Neural progenitor cell (in vitro differentiated cells): ENCODE measurements around the gene MTR. TPM values are rescaled to one million over a fixed set of nuclear protein-coding genes. Genes with fewer than 3 reads are reported as not detected.
A peak's percentile ranks its signal among the peaks of the same experiment; 100 is the strongest.

ENCODE experiments used
- DNase-seq: peaks from one replicate; pipeline ENCODE4 v3.0.0-alpha.2; 2016; ENCODE audit warnings: low spot score
- H2AFZ ChIP-seq: fragments of 200-600 bp; sonication (generic); replicated peaks from 2 replicates; pipeline ENCODE4 v1.6.1; 2016; ENCODE audit warnings: antibody characterized with exemption
- H3F3A ChIP-seq: fragments of 200-600 bp; sonication (generic); 2 replicates; pipeline ENCODE4 v1.6.1; 2016; ENCODE audit warnings: antibody characterized with exemption, low read depth
- H3K27ac ChIP-seq: fragments of 200-600 bp; sonication (generic); 2 replicates; pipeline ENCODE4 v1.5.1; 2016; ENCODE audit warnings: mild to moderate bottlenecking
- H3K27me3 ChIP-seq: fragments of 200-600 bp; sonication (generic); 2 replicates; pipeline ENCODE4 v1.6.1; 2016; ENCODE audit warnings: mild to moderate bottlenecking, moderate library complexity
- H3K36me3 ChIP-seq: fragments of 200-600 bp; sonication (generic); 2 replicates; pipeline ENCODE4 v1.5.1; 2016
- H3K4me1 ChIP-seq: fragments of 200-600 bp; sonication (generic); 2 replicates; pipeline ENCODE4 v1.6.1; 2016; ENCODE audit warnings: mixed run types
- H3K4me2 ChIP-seq: fragments of 200-600 bp; sonication (generic); 2 replicates; pipeline ENCODE4 v1.6.1; 2016
- H3K4me3 ChIP-seq: fragments of 200-600 bp; sonication (generic); 2 replicates; pipeline ENCODE4 v1.5.1; 2016
- H3K79me2 ChIP-seq: fragments of 200-600 bp; sonication (generic); 2 replicates; pipeline ENCODE4 v1.6.1; 2016; ENCODE audit warnings: low read depth
- H3K9ac ChIP-seq: fragments of 200-600 bp; sonication (generic); 2 replicates; pipeline ENCODE4 v1.6.1; 2016
- H3K9me3 ChIP-seq: fragments of 200-600 bp; sonication (generic); 2 replicates; pipeline ENCODE4 v1.5.1; 2016; ENCODE audit warnings: low read depth
- H4K20me1 ChIP-seq: fragments of 200-600 bp; sonication (generic); 2 replicates; pipeline ENCODE4 v1.6.1; 2016; ENCODE audit warnings: low read depth
- H3K27ac Mint-ChIP-seq: 3 replicates; pipeline ENCODE4 v1.8.0; 2021; ENCODE audit warnings: mixed read lengths
- H3K27me3 Mint-ChIP-seq: 2 replicates; pipeline ENCODE4 v1.8.0; 2022; ENCODE audit warnings: low read depth, mild to moderate bottlenecking, inconsistent platforms, moderate library complexity, mixed read lengths; ENCODE audit not compliant: insufficient read depth
- H3K36me3 Mint-ChIP-seq: 3 replicates; pipeline ENCODE4 v1.8.0; 2021; ENCODE audit warnings: mixed read lengths
- H3K4me1 Mint-ChIP-seq: 3 replicates; pipeline ENCODE4 v1.8.0; 2021; ENCODE audit warnings: mixed read lengths
- H3K4me3 Mint-ChIP-seq: 3 replicates; pipeline ENCODE4 v1.8.0; 2021; ENCODE audit warnings: mild to moderate bottlenecking, moderate library complexity, mixed read lengths
- H3K9me3 Mint-ChIP-seq: 3 replicates; pipeline ENCODE4 v1.8.0; 2020; ENCODE audit warnings: mixed read lengths
- EZH2 ChIP-seq: fragments of 200-600 bp; sonication (generic); IDR thresholded peaks from 2 replicates; pipeline ENCODE4 v1.6.1; 2017; ENCODE audit warnings: antibody characterized with exemption, mild to moderate bottlenecking, moderate library complexity
- EZH2phosphoT487 ChIP-seq: fragments of 200-600 bp; sonication (generic); IDR thresholded peaks from 2 replicates; pipeline ENCODE4 v1.6.1; 2017; ENCODE audit warnings: antibody characterized with exemption
- total RNA-seq: library from RNA; depleted of rRNA; stranded (reverse); fragments of >200 nt; gene quantifications from 2 replicates; pipeline ENCODE4 v1.2.3, GENCODE V29; 2015; ENCODE audit warnings: low replicate concordance
- TF ChIP-seq, protein P1 (sequence below): fragments of 200-600 bp; sonication (generic); IDR thresholded peaks from 2 replicates; pipeline ENCODE4 v1.5.1; 2017; ENCODE audit warnings: antibody characterized with exemption, mild to moderate bottlenecking

MTR gene
- total RNA-seq, 1 donor from 2014 or later: 27.3 TPM

DNA sequence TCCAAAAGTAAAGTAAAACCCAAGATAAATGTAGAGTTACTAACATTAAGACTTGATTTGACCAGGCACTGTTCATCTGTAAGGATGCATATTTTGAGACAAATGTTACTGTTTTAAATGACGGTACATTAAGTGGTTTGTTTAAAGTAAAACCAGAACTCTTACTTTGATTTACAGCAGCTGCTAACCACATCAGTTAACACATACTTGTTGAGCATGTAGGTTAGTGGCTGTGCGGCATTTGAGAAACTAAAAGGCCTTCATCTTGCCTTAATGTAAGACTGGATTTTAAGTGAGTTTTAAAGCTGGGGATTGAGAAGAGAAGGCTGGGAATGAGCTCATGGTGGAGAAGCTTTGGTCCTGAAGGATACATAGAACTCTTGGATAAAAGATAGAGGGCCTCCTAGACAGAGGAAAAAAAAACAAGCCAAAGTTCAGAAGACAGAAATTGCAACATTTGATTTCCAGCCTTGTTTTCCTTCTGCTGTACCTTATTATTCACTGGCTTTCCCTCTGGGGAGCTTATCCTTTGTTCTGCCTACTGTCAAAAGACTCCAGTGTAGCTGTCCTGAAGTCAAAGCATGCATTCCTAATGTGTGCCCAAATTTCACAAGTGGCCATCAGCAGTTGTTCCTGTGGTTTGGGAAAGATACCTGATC lies 66.6 kb downstream of the MTR start:
- Histone ChIP-seq H3F3A (no peaks in the 10 kb centered on the region), H3K36me3 (no peaks in the 10 kb centered on the region), H3K4me1 (peaks cover 6% of the 10 kb centered on the region), H4K20me1 (no peaks in the 10 kb centered on the region), H3K27ac (peak overlapping the region; percentile 6), H3K9me3 (no peaks in the 10 kb centered on the region), H3K9ac (no peak overlapping the region), H3K79me2 (no peaks in the 10 kb centered on the region), H3K27me3 (no peaks in the 10 kb centered on the region), H3K4me2 (no peak overlapping the region), H3K4me3 (no peak overlapping the region), H2AFZ (no peak overlapping the region)
- Mint-ChIP-seq H3K4me1 (no peaks in the 10 kb centered on the region), H3K4me3 (no peak overlapping the region), H3K27me3 (peaks cover 5% of the 10 kb centered on the region), H3K9me3 (no peaks in the 10 kb centered on the region), H3K36me3 (peaks cover 50% of the 10 kb centered on the region), H3K27ac (no peak overlapping the region)
- TF ChIP-seq EZH2phosphoT487 (no peak), EZH2 (no peak)
- TF ChIP-seq, protein P1, sequence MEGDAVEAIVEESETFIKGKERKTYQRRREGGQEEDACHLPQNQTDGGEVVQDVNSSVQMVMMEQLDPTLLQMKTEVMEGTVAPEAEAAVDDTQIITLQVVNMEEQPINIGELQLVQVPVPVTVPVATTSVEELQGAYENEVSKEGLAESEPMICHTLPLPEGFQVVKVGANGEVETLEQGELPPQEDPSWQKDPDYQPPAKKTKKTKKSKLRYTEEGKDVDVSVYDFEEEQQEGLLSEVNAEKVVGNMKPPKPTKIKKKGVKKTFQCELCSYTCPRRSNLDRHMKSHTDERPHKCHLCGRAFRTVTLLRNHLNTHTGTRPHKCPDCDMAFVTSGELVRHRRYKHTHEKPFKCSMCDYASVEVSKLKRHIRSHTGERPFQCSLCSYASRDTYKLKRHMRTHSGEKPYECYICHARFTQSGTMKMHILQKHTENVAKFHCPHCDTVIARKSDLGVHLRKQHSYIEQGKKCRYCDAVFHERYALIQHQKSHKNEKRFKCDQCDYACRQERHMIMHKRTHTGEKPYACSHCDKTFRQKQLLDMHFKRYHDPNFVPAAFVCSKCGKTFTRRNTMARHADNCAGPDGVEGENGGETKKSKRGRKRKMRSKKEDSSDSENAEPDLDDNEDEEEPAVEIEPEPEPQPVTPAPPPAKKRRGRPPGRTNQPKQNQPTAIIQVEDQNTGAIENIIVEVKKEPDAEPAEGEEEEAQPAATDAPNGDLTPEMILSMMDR: no peak
- DNase-seq: peak; percentile 36

DNA sequence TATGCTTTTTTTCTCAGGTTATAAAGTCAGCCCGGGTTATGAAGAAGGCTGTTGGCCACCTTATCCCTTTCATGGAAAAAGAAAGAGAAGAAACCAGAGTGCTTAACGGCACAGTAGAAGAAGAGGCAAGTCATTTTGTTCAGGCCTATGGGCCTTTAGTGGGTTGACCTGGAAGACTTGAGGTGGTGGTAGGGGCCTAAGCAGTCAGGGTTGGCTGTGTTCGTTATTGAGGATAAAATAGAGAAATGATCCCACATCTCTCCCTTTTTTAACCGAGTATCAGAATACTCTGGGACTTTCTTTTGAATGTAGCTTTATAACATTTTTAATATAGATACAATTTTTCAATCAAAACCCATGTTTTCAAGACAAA lies 67.1 kb downstream of the MTR start:
- Histone ChIP-seq H3K4me3 (no peak overlapping the region), H3K79me2 (no peaks in the 10 kb centered on the region), H3K9ac (no peak overlapping the region), H3F3A (no peaks in the 10 kb centered on the region), H3K9me3 (no peaks in the 10 kb centered on the region), H3K27ac (no peak overlapping the region), H3K4me2 (no peak overlapping the region), H3K36me3 (no peaks in the 10 kb centered on the region), H3K4me1 (peaks cover 6% of the 10 kb centered on the region), H4K20me1 (no peaks in the 10 kb centered on the region), H3K27me3 (no peaks in the 10 kb centered on the region), H2AFZ (no peak overlapping the region)
- Mint-ChIP-seq H3K9me3 (no peaks in the 10 kb centered on the region), H3K27me3 (peaks cover 5% of the 10 kb centered on the region), H3K4me1 (no peaks in the 10 kb centered on the region), H3K4me3 (no peak overlapping the region), H3K27ac (no peak overlapping the region), H3K36me3 (peaks cover 51% of the 10 kb centered on the region)
- no peak for DNase-seq
- no peak for TF ChIP-seq EZH2phosphoT487
- no peak for TF ChIP-seq EZH2
- TF ChIP-seq, protein P1: no peak

DNA sequence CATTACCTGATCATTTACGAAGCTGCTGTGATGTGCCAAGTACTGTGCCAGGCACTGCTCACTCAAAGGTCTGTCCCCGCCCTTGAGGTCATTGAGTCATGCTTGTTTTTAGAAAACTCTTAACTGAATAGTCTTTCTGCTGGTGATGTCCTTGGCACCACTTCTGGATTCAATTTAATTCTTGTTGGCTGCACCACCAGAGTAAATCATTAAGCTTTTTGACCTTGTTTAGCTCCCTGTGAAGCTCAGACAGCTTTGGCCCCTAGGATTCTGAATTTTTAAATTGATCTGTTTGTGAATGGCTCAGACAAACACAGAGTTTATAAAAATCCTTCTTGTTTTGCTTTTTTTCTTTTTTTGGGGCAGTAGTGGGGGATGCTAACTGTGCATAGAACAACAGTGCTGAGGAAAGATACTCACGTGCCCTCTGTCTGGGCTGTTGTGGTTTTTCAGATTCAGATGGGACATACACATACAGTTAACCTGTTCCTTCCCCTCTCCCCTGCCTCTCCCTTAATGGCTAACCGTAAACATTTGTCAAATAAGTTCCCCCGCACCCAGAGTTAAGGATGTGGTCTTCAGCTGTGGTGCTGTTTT lies 67.6 kb downstream of the MTR start:
- Histone ChIP-seq H3K9me3 (no peaks in the 10 kb centered on the region), H3K4me2 (no peak overlapping the region), H3K36me3 (no peaks in the 10 kb centered on the region), H3K9ac (no peak overlapping the region), H3K27me3 (no peaks in the 10 kb centered on the region), H4K20me1 (no peaks in the 10 kb centered on the region), H3K27ac (no peak overlapping the region), H2AFZ (no peak overlapping the region), H3K4me1 (peaks cover 6% of the 10 kb centered on the region), H3K79me2 (no peaks in the 10 kb centered on the region), H3K4me3 (no peak overlapping the region), H3F3A (no peaks in the 10 kb centered on the region)
- peaks cover 3% of the 10 kb centered on the region for H3K9me3 Mint-ChIP-seq
- peaks cover 1% of the 10 kb centered on the region for H3K27me3 Mint-ChIP-seq
- TF ChIP-seq EZH2phosphoT487: no peak
- TF ChIP-seq, protein P1: no peak
- no peak for TF ChIP-seq EZH2
- no peak overlapping the region for H3K4me3 Mint-ChIP-seq
- DNase-seq: no peak
- H3K27ac Mint-ChIP-seq: no peak overlapping the region
- H3K4me1 Mint-ChIP-seq: no peaks in the 10 kb centered on the region
- H3K36me3 Mint-ChIP-seq: peaks cover 51% of the 10 kb centered on the region
